Measurements from ENCODE around the gene LYG1.

The LYG1 gene

DNA sequence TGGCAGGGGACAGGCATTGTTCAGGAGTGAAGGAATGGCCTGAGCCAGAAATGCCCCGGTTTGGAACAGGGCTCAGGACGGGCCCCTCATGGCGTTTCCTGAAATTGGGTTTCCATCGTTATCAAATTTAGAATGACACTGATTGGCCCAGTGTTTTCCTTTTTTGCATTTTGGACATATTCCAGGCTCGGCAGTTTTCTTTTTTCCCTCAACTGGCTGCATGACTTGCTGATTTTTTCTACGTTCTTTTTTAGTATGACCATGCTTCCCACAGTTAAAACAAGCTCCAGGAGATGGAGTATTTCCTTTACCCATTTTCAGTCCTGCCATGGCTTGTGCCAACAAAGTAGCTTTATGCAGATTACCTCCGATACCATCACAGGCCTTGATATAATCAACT, 25.1 kb downstream of the LYG1 start:
- no peak for DNase-seq (ENCODE audit: low read depth in 2 of 2)

DNA sequence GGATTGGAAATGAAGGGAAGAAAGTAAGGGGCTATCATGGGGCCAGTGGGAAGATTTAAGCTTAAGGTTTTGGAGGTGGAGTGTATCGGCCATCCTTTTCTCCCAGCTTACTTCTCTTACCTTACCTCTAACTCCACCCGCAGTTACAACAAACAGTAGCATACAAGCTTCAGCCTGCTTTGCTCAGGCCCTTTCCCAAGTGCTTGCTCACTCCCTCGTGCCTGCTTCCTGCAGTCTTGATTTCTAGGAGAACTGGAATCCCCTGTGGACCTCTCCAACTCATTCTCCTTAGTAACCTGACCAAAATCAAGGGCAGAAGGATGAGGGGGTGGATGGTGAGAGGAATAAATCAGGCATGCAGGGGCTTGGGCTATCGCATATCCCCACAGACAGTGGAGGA, 39.8 kb downstream of the LYG1 start:
- no peak for DNase-seq (ENCODE audit: low read depth in 2 of 2)

DNA sequence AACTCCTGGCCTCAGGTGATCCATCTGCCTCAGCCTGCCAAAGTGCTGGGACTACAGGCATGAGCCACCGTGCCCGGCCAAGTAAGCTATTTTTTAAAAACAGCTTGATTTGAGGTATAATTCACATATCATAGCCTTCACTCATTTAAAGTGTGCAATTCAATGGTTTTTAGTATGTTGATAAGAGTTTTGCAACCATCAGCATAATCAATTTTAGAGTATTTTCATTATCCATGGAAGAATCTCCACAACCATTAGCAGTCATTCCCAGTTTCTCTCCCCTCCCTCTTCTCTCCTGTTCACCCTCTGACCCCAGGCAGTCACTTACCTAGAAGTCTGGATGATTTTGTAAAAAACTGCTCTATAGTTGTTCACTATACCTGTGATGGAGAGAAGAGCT, 40.8 kb downstream of the LYG1 start:
- no peak for DNase-seq (ENCODE audit: low read depth in 2 of 2)

DNA sequence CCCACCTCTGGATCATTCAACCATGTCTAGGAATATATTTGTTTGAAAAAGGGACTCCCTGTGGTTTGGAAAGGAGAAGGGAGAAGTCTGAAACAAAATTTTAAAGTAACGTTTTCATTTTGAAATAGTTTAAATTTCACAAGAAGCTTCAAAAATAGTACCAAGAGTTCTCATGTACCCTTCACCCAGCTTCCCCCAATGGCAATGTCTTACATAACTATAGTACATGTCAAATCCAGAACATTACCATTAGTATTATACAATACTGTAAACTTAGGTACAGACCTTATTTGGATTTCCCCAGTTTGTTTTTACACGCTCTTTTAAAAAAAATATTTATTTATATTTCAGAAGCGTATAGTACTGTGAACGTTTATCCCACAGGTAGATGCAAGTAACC, 41.5 kb downstream of the LYG1 start:
- no peak for DNase-seq (ENCODE audit: low read depth in 2 of 2)

DNA sequence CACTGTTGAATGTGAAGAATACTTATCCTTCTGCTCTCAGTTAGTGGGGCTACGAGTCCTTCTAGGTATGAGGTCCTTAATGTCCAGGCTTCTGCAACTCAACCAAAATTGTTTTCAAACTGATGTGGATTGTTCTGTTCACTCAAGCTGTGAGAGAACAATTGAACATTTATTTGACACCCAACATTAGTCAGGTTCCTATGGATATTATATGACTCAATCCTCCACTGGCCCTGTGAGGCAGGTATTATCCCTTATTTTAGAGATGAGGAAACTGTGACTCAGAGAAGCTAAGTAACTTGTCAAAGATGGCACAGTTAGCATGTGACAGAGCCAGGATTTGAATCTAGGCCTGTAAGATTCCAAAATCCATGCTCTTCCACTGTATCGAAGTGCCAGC, 44.3 kb downstream of the LYG1 start:
- DNase-seq (ENCODE audit: low read depth in 2 of 2), result no peak

DNA sequence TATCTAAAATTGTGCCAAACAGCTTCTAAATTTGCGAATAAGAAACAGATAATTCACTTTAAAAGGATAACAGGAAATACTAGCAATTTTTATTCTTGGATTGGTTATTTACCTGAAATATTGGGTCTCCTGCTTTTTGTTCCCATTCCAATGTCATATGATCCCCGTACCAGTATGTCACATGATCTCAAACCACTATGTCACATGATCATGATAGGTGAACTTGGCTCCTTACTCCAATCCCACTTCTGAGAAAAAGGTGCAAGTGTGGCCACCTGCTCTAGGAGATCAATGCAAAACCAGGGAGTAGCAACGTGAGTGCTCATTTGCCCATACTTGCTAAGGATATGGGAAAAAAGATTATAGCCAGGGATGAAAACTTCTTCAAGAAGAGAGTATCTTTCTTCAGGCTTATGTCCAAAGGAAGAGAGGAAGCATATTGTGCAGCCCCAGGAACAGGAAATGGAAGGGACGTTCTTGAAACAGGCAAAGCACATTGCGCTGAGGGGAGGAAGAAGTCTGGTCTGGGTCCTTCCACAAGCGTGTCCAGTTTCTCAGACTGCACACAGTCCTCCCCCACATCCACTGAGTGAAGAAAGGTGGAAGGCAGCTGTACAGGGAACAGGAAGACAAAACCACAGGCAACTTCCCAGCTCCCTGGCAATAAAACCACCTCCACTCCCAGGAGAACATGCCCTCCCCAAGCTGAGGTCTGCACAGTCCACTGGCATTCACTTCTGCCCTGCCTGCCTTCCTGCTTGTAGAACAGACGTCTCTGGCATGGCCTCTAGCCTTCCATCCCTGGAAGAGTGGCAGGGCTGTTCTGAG, 45.3 kb downstream of the LYG1 start, which contains the start of gene LYG2:
Gene LYG2 (minus strand): TSS at position 176 of the 828 bp plus-strand sequence. CDS start 1,406 bp downstream, outside the sequence.
- no peak for DNase-seq (ENCODE audit: low read depth in 2 of 2)

DNA sequence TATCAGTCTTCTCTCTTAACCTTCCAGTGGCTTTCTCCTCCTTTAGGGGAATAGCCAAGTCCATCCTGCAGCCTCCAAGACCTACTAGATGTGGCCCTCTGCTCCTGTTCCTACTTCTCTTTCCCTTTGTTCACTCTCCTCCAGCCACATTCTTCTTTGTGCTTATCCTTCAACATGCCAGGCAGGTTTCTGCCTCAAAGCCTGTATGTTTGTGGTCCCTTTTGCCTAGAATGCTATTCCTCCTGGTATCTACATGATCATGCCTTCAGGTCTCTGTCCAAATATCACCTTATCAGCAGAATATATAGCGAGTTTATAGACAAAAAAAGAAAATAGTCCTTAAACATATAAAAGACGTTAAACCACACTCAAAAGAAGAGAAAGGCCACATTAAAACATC, 51.0 kb downstream of the LYG1 start:
- no peak for DNase-seq (ENCODE audit: low read depth in 2 of 2)

DNA sequence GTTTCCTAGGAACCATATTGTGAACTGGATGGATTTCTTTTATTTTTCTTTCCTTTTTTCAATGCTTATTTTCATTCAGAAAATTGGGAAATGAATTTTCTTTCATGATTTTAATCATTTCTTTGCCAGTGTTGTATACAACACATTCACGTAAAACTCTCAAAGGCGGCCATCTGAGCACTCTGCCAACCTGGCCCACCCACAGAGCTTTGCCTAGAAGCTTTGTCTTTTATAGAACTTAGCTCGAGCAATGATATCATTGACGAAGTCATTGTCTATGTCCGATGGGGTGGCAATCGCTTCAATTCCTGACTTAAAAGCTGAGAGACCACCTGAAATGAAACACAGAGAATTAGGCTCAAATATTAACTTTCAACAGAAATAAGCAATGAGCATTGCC, 58.8 kb downstream of the LYG1 start:
- no peak for DNase-seq (ENCODE audit: low read depth in 2 of 2)

DNA sequence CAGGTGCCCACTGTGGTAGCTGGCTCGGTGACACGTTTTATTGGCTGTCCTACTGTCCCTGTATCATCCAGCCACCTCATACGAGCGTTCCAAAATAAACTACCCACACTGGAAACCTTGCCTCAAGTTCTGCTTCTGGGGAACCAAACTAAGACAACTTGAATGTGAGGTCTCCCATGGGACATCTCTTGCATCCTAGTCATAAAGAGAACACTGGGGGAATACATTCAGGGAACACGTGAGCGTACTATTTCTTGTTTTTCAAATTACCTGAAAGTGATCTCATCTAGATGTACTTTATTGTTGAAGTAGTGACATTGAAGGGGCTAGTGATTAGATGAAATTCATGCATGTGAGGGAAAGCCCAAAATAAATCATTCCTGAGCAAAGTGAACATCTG, 60.6 kb downstream of the LYG1 start:
- DNase-seq (ENCODE audit: low read depth in 2 of 2), result no peak

DNA sequence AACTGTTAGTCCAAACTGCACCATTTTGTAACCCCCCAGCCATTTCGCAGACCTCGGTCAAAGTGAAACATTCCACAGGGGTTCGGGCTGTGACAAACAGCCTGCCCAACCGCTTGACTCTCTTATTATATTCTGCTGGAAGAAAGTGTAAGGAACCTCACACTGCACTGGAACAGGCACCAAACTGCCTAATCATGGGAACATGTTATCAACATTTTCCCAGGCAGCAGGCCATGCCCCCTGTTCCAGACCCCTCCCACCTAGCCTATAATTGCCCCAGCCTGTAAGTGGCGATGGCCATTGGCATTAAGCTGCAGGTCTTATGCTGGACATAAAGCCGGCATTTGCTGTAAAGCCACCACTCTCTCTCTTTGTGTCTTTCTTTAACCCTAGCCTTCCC, 62.4 kb downstream of the LYG1 start:
- DNase-seq (ENCODE audit: low read depth in 2 of 2), result no peak

All from activated CD8-positive, alpha-beta memory T cell treated with anti-CD3 and anti-CD28 coated beads for 4 hours (primary cell).